Adrenal gland (tissue), 12 donors: ENCODE measurements around the gene RACK1. TPM values are rescaled to one million over a fixed set of nuclear protein-coding genes. Genes with fewer than 3 reads are reported as not detected.

Source experiments
- DNase-seq, 7 donors: peaks; one replicate each; pipeline ENCODE4 v3.0.0-alpha.2; 2019 to 2020
- H3K27ac ChIP-seq, 5 donors: fragments of 200-600 bp; sonication (generic) in 4 of 5; 1 replicate in 3 of 5; 2 replicates in 2 of 5; pipeline versions ENCODE4 v1.5.1 to v1.8.0; 2016 to 2020; ENCODE audit warnings: mild to moderate bottlenecking in 1 of 5
- H3K27me3 ChIP-seq: fragments of 200-600 bp; 2 replicates; pipeline ENCODE4 v1.8.0; 2021
- H3K36me3 ChIP-seq, 2 donors: fragments of 200-600 bp; replicated peaks in 1 of 2; 1 replicate in 1 of 2; 2 replicates in 1 of 2; pipeline versions ENCODE4 v1.5.1 to v1.8.0; 2018 to 2022
- H3K4me1 ChIP-seq, 2 donors: fragments of 200-600 bp; replicated peaks in 1 of 2; 1 replicate in 1 of 2; 2 replicates in 1 of 2; pipeline versions ENCODE4 v1.5.1 to v1.8.0; 2018 to 2021
- H3K4me3 ChIP-seq, 4 donors: fragments of 200-600 bp; sonication (generic) in 3 of 4; one replicate each; pipeline ENCODE4 v1.5.1; 2016 to 2018
- H3K9me3 ChIP-seq, 3 donors: fragments of 200-600 bp; sonication (generic) in 1 of 3; replicated peaks in 1 of 3; 1 replicate in 2 of 3; 2 replicates in 1 of 3; pipeline versions ENCODE4 v1.5.1 to v1.8.0; 2016 to 2021
- CTCF ChIP-seq, 6 experiments: fragments of 450-650 bp in 4 of 6; fragments of 200-600 bp in 2 of 6; sonication (generic) in 1 of 6; IDR thresholded peaks; 1 replicate in 5 of 6; 2 replicates in 1 of 6; pipeline versions ENCODE4 v1.5.1 to v1.8.0; 2016 to 2021; ENCODE audit warnings: antibody characterized with exemption in 6 of 6, mild to moderate bottlenecking in 2 of 6, moderate library complexity in 1 of 6
- POLR2A ChIP-seq, 2 donors: fragments of 450-650 bp; IDR thresholded peaks; one replicate each; pipeline ENCODE4 v1.6.1; 2017; ENCODE audit warnings: antibody characterized with exemption in 2 of 2, mild to moderate bottlenecking in 2 of 2, moderate library complexity in 1 of 2
- WGBS, 4 donors: extraction: QIAGEN DNeasy Blood & Tissue Kit in 2 of 4; methylation state at CpG; one replicate each; pipeline versions ENCODE4 v1.1.5 to v1.1.7; 2013 to 2017; 5-methylcytosine and 5-hydroxymethylcytosine counted together
- intact Hi-C, 2 donors: fragments of 100-400 bp; cut with DNase I; formaldehyde crosslinking; loops; one replicate each; pipeline versions ENCODE4 v1.14.1 to v1.15.0; 2022 to 2023
- polyA plus RNA-seq, 3 donors: library from polyadenylated mRNA; stranded (reverse); fragments of 200-250 nt in 2 of 3; fragments of 350-450 nt in 1 of 3; fragmentation: Illumina TruSeq in 1 of 3; extraction: RNeasy Lipid Tissue Mini Kit (QIAGEN cat#74804) in 1 of 3; gene quantifications; one replicate each; pipeline ENCODE4 v1.2.3, GENCODE V29; 2013 to 2014
- total RNA-seq, 9 donors: library from RNA; depleted of rRNA in 4 of 9; stranded (reverse); fragments of >200 nt in 4 of 9; fragments of 120-200 nt in 1 of 9; fragmentation: NEBNext Ultra II Directional in 1 of 9; extraction: Animal tissue kit (Norgen Biotek cat#: 25700) in 1 of 9; gene quantifications; one replicate each; pipeline versions ENCODE4 v1.1.0 to v1.2.4, GENCODE V29; 2013 to 2023
- donor health status: healthy with polysubstance abuse.
- donor health status: Bipolar disorder and iron deficiency.
- donor health status: DM: yes; HTN: yes; CAD: no.
- donor health status: DM: no; HTN: no; CAD: no.
- donor health status: DM: no; HTN: no; CAD: no.
- donor health status: DM: yes; HTN: yes; CAD: no.

RACK1 gene
- total and polyA plus RNA-seq, 12 donors: 1,252 to 3,641 (median 2,099) TPM

DNA sequence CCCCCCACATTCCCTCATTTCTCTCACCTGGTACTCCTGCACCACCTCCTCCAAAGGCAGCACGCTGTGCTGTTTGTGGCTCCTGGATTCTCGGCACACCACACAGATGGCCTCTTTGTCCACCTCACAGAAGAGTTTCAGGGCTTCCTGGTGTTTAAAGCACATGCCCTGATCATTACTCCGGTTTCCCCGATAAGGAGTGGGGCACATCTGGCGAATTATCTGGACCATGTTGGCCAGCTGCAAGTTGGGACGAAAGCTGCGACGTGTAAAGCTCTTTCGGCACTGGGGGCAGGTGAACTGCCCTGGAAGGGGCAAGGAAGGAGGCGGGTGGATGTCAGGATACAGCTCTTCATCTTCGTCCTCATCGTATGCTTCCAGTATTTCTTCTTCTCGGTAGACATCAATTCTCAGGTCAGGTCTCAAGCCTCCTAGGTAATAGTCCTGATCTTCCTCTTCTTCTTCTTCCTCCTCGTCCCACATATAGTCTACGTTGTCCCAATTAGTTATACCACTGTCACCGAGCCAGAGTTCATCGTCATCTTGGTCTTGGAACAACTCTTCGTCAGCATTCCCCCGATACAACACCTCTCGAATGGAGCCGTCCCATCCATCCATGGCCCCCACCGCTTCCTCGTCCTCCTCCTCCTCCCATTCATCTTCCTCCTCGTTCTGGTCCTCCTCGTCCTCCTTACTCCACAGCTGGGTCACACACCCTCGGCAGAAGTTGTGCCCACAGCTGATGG is 16.4 kb upstream of the RACK1 start:
- Histone ChIP-seq H3K36me3 (peaks cover 0 to 10% of the 10 kb centered on the region in 2 donors), H3K4me1 (peaks cover 24 to 56% of the 10 kb centered on the region in 2 donors), H3K27ac (peak overlapping the region; percentile 97 to 100 (median 98)), H3K4me3 (peak overlapping the region; percentile 90 to 99 (median 92)), H3K27me3 (no peaks in the 10 kb centered on the region), H3K9me3 (no peaks in the 10 kb centered on the region)
- peak in 3 of 7 donors; percentile 41 to 50 (median 42) for DNase-seq
- TF ChIP-seq POLR2A (IDR thresholded peaks at IDR 0.05): no peak
- TF ChIP-seq CTCF (IDR thresholded peaks at IDR 0.05): no peak
- 1 to 3% (median 1%) methylated on average over 26 of the region's 26 CpGs for WGBS, 4 donors
- intact Hi-C loops: loop anchor here in 1 of 2 donors (5.0 kb wide), 1 partner anchor 73 kb away; no protein-coding TSS in a partner anchor

- Histone ChIP-seq H3K36me3 (peaks cover 0 to 15% of the 10 kb centered on the region in 2 donors), H3K27ac (no peak overlapping the region), H3K9me3 (no peaks in the 10 kb centered on the region), H3K4me1 (peaks cover 24 to 63% of the 10 kb centered on the region in 2 donors), H3K4me3 (peak overlapping the region in 1 of 4 donors; percentile 90), H3K27me3 (no peaks in the 10 kb centered on the region)
- intact Hi-C loops: no loop called here
- WGBS, 4 donors: 28 to 43% (median 35%) methylated on average over 2 of the region's 2 CpGs
- TF ChIP-seq POLR2A (IDR thresholded peaks at IDR 0.05) (no peak), CTCF (IDR thresholded peaks at IDR 0.05) (no peak)
- no peak for DNase-seq
These were observed 15.6 kb upstream of the RACK1 start for GRCh38 chr5:181259283-181259682.

DNA sequence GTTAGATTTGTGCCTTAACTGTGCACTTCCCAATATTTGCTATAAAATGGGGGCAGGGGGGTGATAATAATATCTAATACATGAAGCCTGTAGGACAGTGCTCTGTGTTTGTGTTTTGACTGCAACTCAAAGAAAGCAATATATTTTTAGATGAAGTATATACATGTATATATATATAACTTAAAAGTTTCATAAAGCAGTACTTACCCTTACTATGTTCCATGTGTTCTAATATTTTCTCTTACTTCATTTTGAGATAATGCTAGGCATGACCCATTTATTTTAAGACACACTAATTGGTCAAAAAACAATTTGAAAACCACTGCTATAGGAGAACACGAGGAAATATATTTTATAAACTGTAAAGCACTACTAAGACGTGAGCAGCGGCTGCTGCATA is 14.9 kb upstream of the RACK1 start:
- 62 to 77% (median 67%) methylated on average over 3 of the region's 3 CpGs for WGBS, 4 donors
- no peak overlapping the region for H3K27ac ChIP-seq
- intact Hi-C loops: no loop called here
- TF ChIP-seq CTCF (IDR thresholded peaks at IDR 0.05) (no peak), POLR2A (IDR thresholded peaks at IDR 0.05) (no peak)
- no peak for DNase-seq
- H3K4me3 ChIP-seq: peak overlapping the region in 1 of 4 donors; percentile 90
- no peaks in the 10 kb centered on the region for H3K9me3 ChIP-seq
- peaks cover 0 to 16% of the 10 kb centered on the region in 2 donors for H3K36me3 ChIP-seq
- H3K4me1 ChIP-seq: peaks cover 24 to 63% of the 10 kb centered on the region in 2 donors
- no peaks in the 10 kb centered on the region for H3K27me3 ChIP-seq

DNA sequence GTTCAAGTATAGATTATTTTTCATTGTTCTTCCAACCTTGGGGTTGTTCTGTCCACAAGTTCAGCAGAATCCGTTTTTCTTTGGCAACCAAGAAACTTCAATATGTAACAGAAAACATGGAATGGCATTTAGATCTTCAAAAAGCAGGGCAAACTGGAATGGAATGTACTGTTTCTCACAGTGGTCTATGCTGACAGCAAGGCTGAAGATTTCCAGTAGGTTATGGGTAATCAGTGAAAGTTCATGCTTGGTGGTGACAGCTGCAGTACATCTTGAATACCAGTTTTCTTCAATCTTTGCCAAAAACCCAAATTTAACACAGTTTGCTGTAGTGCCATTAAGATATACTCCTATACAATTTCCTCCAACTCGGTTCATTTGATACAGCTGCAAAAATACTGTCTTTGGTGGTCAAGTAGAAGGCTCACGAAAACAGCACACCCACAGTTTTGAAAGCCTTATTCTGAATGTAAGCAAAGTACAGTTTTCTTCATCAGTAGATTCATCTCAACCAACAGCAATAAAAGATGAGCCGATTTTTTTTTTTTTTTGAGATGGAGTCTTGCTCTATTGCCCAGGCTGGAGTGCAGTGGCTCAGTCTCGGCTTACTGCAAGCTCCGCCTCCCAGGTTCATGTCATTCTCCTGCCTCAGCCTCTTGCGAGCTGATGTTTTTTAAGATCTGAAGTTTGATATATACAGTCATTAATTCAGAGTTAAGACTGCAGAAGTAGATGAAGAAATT is 12.3 kb upstream of the RACK1 start:
- WGBS, 4 donors: 84 to 86% (median 84%) methylated on average over 7 of the region's 7 CpGs

More for the DNA sequence above, 12.3 kb upstream of the RACK1 start:
- Histone ChIP-seq H3K27ac (peak overlapping the region in 1 of 5 donors; percentile 6), H3K4me1 (peaks cover 24 to 69% of the 10 kb centered on the region in 2 donors), H3K9me3 (no peaks in the 10 kb centered on the region), H3K4me3 (no peak overlapping the region), H3K36me3 (peaks cover 0 to 33% of the 10 kb centered on the region in 2 donors), H3K27me3 (no peaks in the 10 kb centered on the region)
- intact Hi-C loops: no loop called here
- no peak for DNase-seq
- TF ChIP-seq POLR2A (IDR thresholded peaks at IDR 0.05): no peak
